Brain microvascular endothelial cell (primary cell): ENCODE measurements around the gene ANK3.

Experiments used
- DNase-seq: peaks from one replicate; pipeline ENCODE4 v3.0.0-alpha.2; 2020
- H3K27ac ChIP-seq: fragments of 250-450 bp; sonication (Bioruptor Pico); 2 replicates; pipeline ENCODE4 v1.5.1; 2020; ENCODE audit warnings: mild to moderate bottlenecking, moderate library complexity
- H3K27me3 ChIP-seq: fragments of 250-450 bp; sonication (Bioruptor Pico); replicated peaks from 2 replicates; pipeline ENCODE4 v1.5.1; 2020; ENCODE audit warnings: mild to moderate bottlenecking
- H3K36me3 ChIP-seq: fragments of 250-450 bp; sonication (Bioruptor Pico); replicated peaks from 2 replicates; pipeline ENCODE4 v1.5.1; 2020; ENCODE audit warnings: mild to moderate bottlenecking
- H3K4me3 ChIP-seq: 2 replicates; pipeline ENCODE4 v1.5.1; 2011; ENCODE audit warnings: low read depth, mild to moderate bottlenecking, control low read depth, low read length, moderate library complexity
- CTCF ChIP-seq: IDR thresholded peaks from 2 replicates; pipeline ENCODE4 v1.5.1; 2011; ENCODE audit warnings: low read depth, mild to moderate bottlenecking, moderate library complexity, low read length, control low read depth, inconsistent platforms; ENCODE audit errors: missing control alignments
- in situ Hi-C: cut with HindIII; loops from 2 replicates; pipeline ENCODE4 v1.10.0; 2017; ENCODE audit warnings: low sequenced_read_pairs, low pct_ligation_motif_present

Gene ANK3

GRCh38 chr10:60009276-60009675, 380.4 kb downstream of the ANK3 start:
- Histone ChIP-seq H3K27ac (no peak overlapping the region), H3K27me3 (no peaks in the 10 kb centered on the region), H3K4me3 (no peak overlapping the region), H3K36me3 (no peaks in the 10 kb centered on the region)
- TF ChIP-seq CTCF, result no peak
- no peak for DNase-seq
- in situ Hi-C loops, result no loop called here

- no peak for DNase-seq
- in situ Hi-C loops, result no loop called here
- Histone ChIP-seq H3K36me3 (no peaks in the 10 kb centered on the region), H3K27me3 (no peaks in the 10 kb centered on the region), H3K4me3 (no peak overlapping the region), H3K27ac (no peak overlapping the region)
- TF ChIP-seq CTCF, result no peak
Measured at GRCh38 chr10:60008816-60009215, 380.9 kb downstream of the ANK3 start.

- H3K4me3 ChIP-seq, result no peak overlapping the region
- in situ Hi-C loops, result no loop called here
- H3K27me3 ChIP-seq, result no peaks in the 10 kb centered on the region
- H3K27ac ChIP-seq, result no peak overlapping the region
- no peak for DNase-seq
- TF ChIP-seq CTCF, result no peak
- H3K36me3 ChIP-seq, result no peaks in the 10 kb centered on the region
Measured at GRCh38 chr10:60006062-60006461, 383.6 kb downstream of the ANK3 start.

GRCh38 chr10:60003651-60004523, 385.8 kb downstream of the ANK3 start:
- no peak for DNase-seq
- in situ Hi-C loops, result no loop called here
- Histone ChIP-seq H3K27ac (no peak overlapping the region), H3K36me3 (no peaks in the 10 kb centered on the region), H3K4me3 (no peak overlapping the region), H3K27me3 (no peaks in the 10 kb centered on the region)
- TF ChIP-seq CTCF, result no peak

- H3K36me3 ChIP-seq, result no peaks in the 10 kb centered on the region
- DNase-seq, result no peak
- no peaks in the 10 kb centered on the region for H3K27me3 ChIP-seq
- H3K27ac ChIP-seq, result no peak overlapping the region
- H3K4me3 ChIP-seq, result no peak overlapping the region
- in situ Hi-C loops, result no loop called here
- no peak for TF ChIP-seq CTCF
Measured at GRCh38 chr10:60000747-60001146, 388.9 kb downstream of the ANK3 start.
